K562 (cell line): ENCODE data around the gene TMEM252. TPM values are rescaled to one million over a fixed set of nuclear protein-coding genes. Genes with fewer than 3 reads are reported as not detected.
A peak's percentile ranks its signal among the peaks of the same experiment; 100 is the strongest.

ENCODE experiments used
- ATAC-seq: fragments of 200-7000 bp; cut with Tn5 transposase; 3 replicates; pipeline ENCODE4 v1.9.1; 2020; ENCODE audit warnings: moderate library complexity
- BruUV-seq: library from RNA; stranded (reverse); fragments of 400-500 nt; replicated peaks from 2 replicates; lab custom pipeline; 2021; lab: Mats Ljungman, UMichigan
- CTCF ChIA-PET: fragments of 300-600 bp; formaldehyde crosslinking; extraction: SDS; loops from one replicate; lab custom pipeline; 2021; ENCODE audit warnings: low intra/inter-chr PET ratio; lab: Yijun Ruan, JAX
- POLR2A ChIA-PET: fragments of 300-600, 350-650 bp; sonication (Branson Sonifier 250); formaldehyde crosslinking; extraction: SDS; loops from one replicate; lab custom pipeline; 2021; ENCODE audit warnings: antibody characterized with exemption, inconsistent platforms; lab: Yijun Ruan, JAX
- DNase-seq, 4 experiments: peaks; one replicate each; pipeline versions ENCODE4 v3.0.0 to v3.0.0-alpha.2; 2011 to 2018; ENCODE audit warnings: low spot score in 3 of 4, mixed read lengths in 3 of 4; ENCODE audit errors: extremely low read depth in 1 of 4
- FAIRE-seq: peaks from 2 replicates; lab custom pipeline; 2011; peaks lifted over from hg19 to GRCh38; lab: Jason Lieb, UNC
- H2AFZ ChIP-seq: 2 replicates; pipeline ENCODE4 v1.6.0; 2011; ENCODE audit warnings: low read depth, low read length, control low read depth, inconsistent platforms
- H3K27ac ChIP-seq: fragments of 200-600 bp; 3 replicates; pipeline ENCODE4 v1.8.0; 2011; ENCODE audit warnings: low read depth, mild to moderate bottlenecking, control low read depth, inconsistent platforms, low read length, moderate library complexity, mixed read lengths; ENCODE audit errors: extremely low read depth
- H3K27me3 ChIP-seq, 2 experiments: fragments of 300-600 bp in 1 of 2; 2 replicates in 1 of 2; 3 replicates in 1 of 2; pipeline versions ENCODE4 v1.6.0 to v1.8.0; 2011; ENCODE audit warnings: inconsistent platforms in 2 of 2, low read length in 2 of 2, mild to moderate bottlenecking in 1 of 2, mixed read lengths in 1 of 2, moderate library complexity in 1 of 2; ENCODE audit not compliant: control insufficient read depth in 2 of 2, insufficient read depth in 2 of 2
- H3K36me3 ChIP-seq: fragments of 300-600 bp; 3 replicates; pipeline ENCODE4 v1.8.0; 2011; ENCODE audit warnings: mild to moderate bottlenecking, low read length, inconsistent platforms; ENCODE audit not compliant: control insufficient read depth, insufficient read depth
- H3K4me1 ChIP-seq, 2 experiments: fragments of 200-600 bp in 1 of 2; replicated peaks in 1 of 2; 2 replicates in 1 of 2; 3 replicates in 1 of 2; pipeline versions ENCODE4 v1.5.1 to v1.8.0; 2011; ENCODE audit warnings: inconsistent platforms in 2 of 2, low read length in 2 of 2, mild to moderate bottlenecking in 1 of 2, mixed read lengths in 1 of 2, moderate library complexity in 1 of 2; ENCODE audit not compliant: control insufficient read depth in 2 of 2, insufficient read depth in 2 of 2
- H3K4me2 ChIP-seq: 2 replicates; pipeline ENCODE4 v1.6.1; 2011; ENCODE audit warnings: low read length, control low read depth, inconsistent platforms, mixed read lengths; ENCODE audit not compliant: insufficient read depth
- H3K4me3 ChIP-seq: fragments of 200-600 bp; sonication (generic), shearing (Covaris generic); 2 replicates; pipeline ENCODE4 v1.5.1; 2016; ENCODE audit warnings: control low read depth, inconsistent platforms
- H3K79me2 ChIP-seq: fragments of 200-600 bp; 3 replicates; pipeline ENCODE4 v1.8.0; 2011; ENCODE audit warnings: low read length, inconsistent platforms; ENCODE audit not compliant: control insufficient read depth, insufficient read depth
- H3K9ac ChIP-seq, 2 experiments: 2 replicates each; pipeline versions ENCODE4 v1.6.0 to v1.6.1; 2011; ENCODE audit warnings: low read depth in 2 of 2, low read length in 2 of 2, control low read depth in 1 of 2, inconsistent platforms in 1 of 2, mild to moderate bottlenecking in 1 of 2, mixed read lengths in 1 of 2; ENCODE audit not compliant: insufficient read depth in 1 of 2
- H3K9me1 ChIP-seq: one replicate; pipeline ENCODE4 v1.6.0; 2011; ENCODE audit warnings: inconsistent platforms, mild to moderate bottlenecking, low read length, moderate library complexity; ENCODE audit not compliant: control insufficient read depth, insufficient read depth
- H3K9me3 ChIP-seq: replicated peaks from 2 replicates; pipeline ENCODE4 v1.5.1; 2011; ENCODE audit warnings: low read depth, low read length, inconsistent platforms; ENCODE audit not compliant: control insufficient read depth, insufficient read depth
- H4K20me1 ChIP-seq: replicated peaks from 2 replicates; pipeline ENCODE4 v1.6.1; 2011; ENCODE audit warnings: low read length, inconsistent platforms, mixed read lengths; ENCODE audit not compliant: control insufficient read depth, insufficient read depth
- ARHGAP35 ChIP-seq: fragments of 450-650 bp; IDR thresholded peaks from 2 replicates; pipeline ENCODE4 v1.6.1; 2018; ENCODE audit not compliant: partially characterized antibody
- ASH1L ChIP-seq: fragments of 450-650 bp; IDR thresholded peaks from 2 replicates; pipeline ENCODE4 v1.6.1; 2018; ENCODE audit warnings: borderline replicate concordance, mild to moderate bottlenecking, low read depth; ENCODE audit not compliant: partially characterized antibody
- BDP1 ChIP-seq: IDR thresholded peaks from 3 replicates; pipeline ENCODE4 v1.6.1; 2011; ENCODE audit not compliant: insufficient read length, insufficient read depth
- EP300 ChIP-seq: IDR thresholded peaks from 2 replicates; pipeline ENCODE4 v1.6.1; 2012; ENCODE audit warnings: low read length, improper control_type of control experiment
- HSF4 ChIP-seq: fragments of 250-450 bp; sonication (Bioruptor Pico); IDR thresholded peaks from 2 replicates; pipeline ENCODE4 v2.1.2; 2022; ENCODE audit warnings: mild to moderate bottlenecking, moderate library complexity, borderline replicate concordance
- LARP7 ChIP-seq: fragments of 450-650 bp; IDR thresholded peaks from 2 replicates; pipeline ENCODE4 v1.6.1; 2016
- MCM2 ChIP-seq: fragments of 450-650 bp; IDR thresholded peaks from 2 replicates; pipeline ENCODE4 v1.6.1; 2017; ENCODE audit warnings: low read depth, mild to moderate bottlenecking
- MECOM ChIP-seq: fragments of 250-450 bp; sonication (Bioruptor Pico); IDR thresholded peaks from 2 replicates; pipeline ENCODE4 v1.8.0; 2022; ENCODE audit warnings: inconsistent platforms
- NR4A1 ChIP-seq, 2 experiments: fragments of 250-450 bp in 1 of 2; fragments of 450-650 bp in 1 of 2; sonication (Bioruptor Pico) in 1 of 2; IDR thresholded peaks; 2 replicates each; pipeline versions ENCODE4 v1.4.0 to v1.6.1; 2016 to 2020; ENCODE audit warnings: mild to moderate bottlenecking in 2 of 2, missing compliant biosample characterization in 1 of 2, missing genetic modification characterization in 1 of 2, moderate library complexity in 1 of 2
- PATZ1 ChIP-seq: fragments of 250-450 bp; sonication (Bioruptor Pico); IDR thresholded peaks from 2 replicates; pipeline ENCODE4 v1.5.0; 2020; ENCODE audit warnings: mild to moderate bottlenecking, borderline replicate concordance
- SETDB1 ChIP-seq: IDR thresholded peaks from one replicate; pipeline ENCODE4 v1.6.1; 2012; ENCODE audit warnings: low read length, control low read depth, inconsistent platforms
- TCFL5 ChIP-seq: fragments of 250-450 bp; sonication (Bioruptor Pico); conservative IDR thresholded peaks from 2 replicates; pipeline ENCODE4 v1.6.1; 2021; ENCODE audit warnings: mild to moderate bottlenecking, moderate library complexity, matching md5 sums
- ZKSCAN3 ChIP-seq: fragments of 250-450 bp; sonication (Bioruptor Pico); IDR thresholded peaks from 2 replicates; pipeline ENCODE4 v1.4.0; 2020
- WGBS: fragments of 100-300 bp; shearing (Covaris generic); methylation state at CpG from one replicate; pipeline ENCODE4 v1.1.6; 2016; ENCODE audit warnings: low coverage, mixed read lengths; ENCODE audit not compliant: insufficient coverage; ENCODE audit errors: missing lambda C conversion rate; 5-methylcytosine and 5-hydroxymethylcytosine counted together
- in situ Hi-C: fragments of 300-500 bp; cut with MboI; formaldehyde crosslinking; loops from 4 replicates; pipeline ENCODE4 v1.15.0; 2018; ENCODE audit warnings: inconsistent platforms, mixed read lengths
- intact Hi-C: fragments of 100-400 bp; cut with micrococcal nuclease; formaldehyde crosslinking; loops from 2 replicates; pipeline ENCODE4 v1.14.2; 2022
- polyA plus RNA-seq, 8 experiments: library from polyadenylated mRNA; depleted of rRNA in 4 of 8; stranded (reverse) in 5 of 8; unstranded in 3 of 8; fragments of >200 nt; fragmentation: Nextera tagmentation in 2 of 8; fragmentation: Illumina TruSeq in 1 of 8; extraction: Ambion mirVana in 2 of 8; extraction: Trizol in 1 of 8; gene quantifications; 2 replicates each; pipeline versions ENCODE4 v1.2.1 to v1.2.3, GENCODE V29; 2011 to 2014; ENCODE audit warnings: inconsistent platforms in 1 of 8, missing spikeins in 1 of 8
- total RNA-seq, 7 experiments: library from RNA; depleted of rRNA in 6 of 7; stranded (reverse); fragments of >200 nt in 6 of 7; fragmentation: Illumina TruSeq in 2 of 7; extraction: Trizol in 2 of 7; gene quantifications; 2 replicates each; pipeline versions ENCODE4 v1.2.1 to v1.2.3, GENCODE V29; 2011 to 2021; ENCODE audit warnings: low replicate concordance in 1 of 7
- TF ChIP-seq, protein P1 (sequence below): fragments of 450-650 bp; formaldehyde crosslinking; IDR thresholded peaks from 2 replicates; pipeline ENCODE4 v1.4.0; 2020; ENCODE audit warnings: mild to moderate bottlenecking, moderate library complexity
- TF ChIP-seq, protein P2 (sequence below): fragments of 250-450 bp; sonication (Bioruptor Pico); IDR thresholded peaks from 2 replicates; pipeline ENCODE4 v1.4.0; 2020

Gene TMEM252
- total and polyA plus RNA-seq, 9 of the 15 experiments (the other 6 are each of a cell fraction or from before 2014, with no cell fraction given) = not detected

- no peak overlapping the region for H3K9ac ChIP-seq
- no peak overlapping the region for H3K4me3 ChIP-seq
- ChIA-PET POLR2A (no interaction called here), CTCF (no interaction called here)
- no peak overlapping the region; the same call in 2 of the 3 replicates for H3K27ac ChIP-seq
- ATAC-seq = peak; percentile 75
- H3K4me1 ChIP-seq = peaks cover 0 to 12% of the 10 kb centered on the region in 2 experiments; a peak in 2 of 5 replicates
- peak; percentile 49 to 65 (median 52) for DNase-seq
- H3K27me3 ChIP-seq = no peaks in the 10 kb centered on the region; a peak in 1 of 5 replicates
- H3K36me3 ChIP-seq = no peaks in the 10 kb centered on the region
- in situ Hi-C loops (no loop called here), intact Hi-C loops (no loop called here)
- peak overlapping the region; percentile 32; the same call in 1 of the 2 replicates for H3K4me2 ChIP-seq
- peak overlapping the region; percentile 45; the same call in 1 of the 2 replicates for H2AFZ ChIP-seq
- no peaks in the 10 kb centered on the region for H3K9me3 ChIP-seq
- no peaks in the 10 kb centered on the region for H3K9me1 ChIP-seq
- 0% methylated on average over 2 of the region's 2 CpGs for WGBS
- FAIRE-seq = peak; percentile 95
- no peaks in the 10 kb centered on the region for H3K79me2 ChIP-seq
- H4K20me1 ChIP-seq = no peaks in the 10 kb centered on the region
- no TSS peak for BruUV-seq
- TF ChIP-seq TCFL5 (CRISPR knock-in tag) (no peak), ARHGAP35 (no peak), SETDB1 (no peak), MCM2 (no peak), NR4A1 (CRISPR knock-in tag; IDR thresholded peaks at IDR 0.05) (no peak), NR4A1 (tag; IDR thresholded peaks at IDR 0.05) (0 out of 2 replicates have a peak, but pooled peaks have one; percentile 39), BDP1 (no peak), MECOM (CRISPR knock-in tag) (no peak), LARP7 (no peak), PATZ1 (CRISPR knock-in tag) (no peak), HSF4 (no peak), EP300 (peak; percentile 61; the same call in 1 of the 2 replicates), ZKSCAN3 (CRISPR knock-in tag) (no peak), ASH1L (no peak)
- TF ChIP-seq, protein P1, sequence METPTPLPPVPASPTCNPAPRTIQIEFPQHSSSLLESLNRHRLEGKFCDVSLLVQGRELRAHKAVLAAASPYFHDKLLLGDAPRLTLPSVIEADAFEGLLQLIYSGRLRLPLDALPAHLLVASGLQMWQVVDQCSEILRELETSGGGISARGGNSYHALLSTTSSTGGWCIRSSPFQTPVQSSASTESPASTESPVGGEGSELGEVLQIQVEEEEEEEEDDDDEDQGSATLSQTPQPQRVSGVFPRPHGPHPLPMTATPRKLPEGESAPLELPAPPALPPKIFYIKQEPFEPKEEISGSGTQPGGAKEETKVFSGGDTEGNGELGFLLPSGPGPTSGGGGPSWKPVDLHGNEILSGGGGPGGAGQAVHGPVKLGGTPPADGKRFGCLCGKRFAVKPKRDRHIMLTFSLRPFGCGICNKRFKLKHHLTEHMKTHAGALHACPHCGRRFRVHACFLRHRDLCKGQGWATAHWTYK (CRISPR knock-in tag) = no peak
- TF ChIP-seq, protein P2, sequence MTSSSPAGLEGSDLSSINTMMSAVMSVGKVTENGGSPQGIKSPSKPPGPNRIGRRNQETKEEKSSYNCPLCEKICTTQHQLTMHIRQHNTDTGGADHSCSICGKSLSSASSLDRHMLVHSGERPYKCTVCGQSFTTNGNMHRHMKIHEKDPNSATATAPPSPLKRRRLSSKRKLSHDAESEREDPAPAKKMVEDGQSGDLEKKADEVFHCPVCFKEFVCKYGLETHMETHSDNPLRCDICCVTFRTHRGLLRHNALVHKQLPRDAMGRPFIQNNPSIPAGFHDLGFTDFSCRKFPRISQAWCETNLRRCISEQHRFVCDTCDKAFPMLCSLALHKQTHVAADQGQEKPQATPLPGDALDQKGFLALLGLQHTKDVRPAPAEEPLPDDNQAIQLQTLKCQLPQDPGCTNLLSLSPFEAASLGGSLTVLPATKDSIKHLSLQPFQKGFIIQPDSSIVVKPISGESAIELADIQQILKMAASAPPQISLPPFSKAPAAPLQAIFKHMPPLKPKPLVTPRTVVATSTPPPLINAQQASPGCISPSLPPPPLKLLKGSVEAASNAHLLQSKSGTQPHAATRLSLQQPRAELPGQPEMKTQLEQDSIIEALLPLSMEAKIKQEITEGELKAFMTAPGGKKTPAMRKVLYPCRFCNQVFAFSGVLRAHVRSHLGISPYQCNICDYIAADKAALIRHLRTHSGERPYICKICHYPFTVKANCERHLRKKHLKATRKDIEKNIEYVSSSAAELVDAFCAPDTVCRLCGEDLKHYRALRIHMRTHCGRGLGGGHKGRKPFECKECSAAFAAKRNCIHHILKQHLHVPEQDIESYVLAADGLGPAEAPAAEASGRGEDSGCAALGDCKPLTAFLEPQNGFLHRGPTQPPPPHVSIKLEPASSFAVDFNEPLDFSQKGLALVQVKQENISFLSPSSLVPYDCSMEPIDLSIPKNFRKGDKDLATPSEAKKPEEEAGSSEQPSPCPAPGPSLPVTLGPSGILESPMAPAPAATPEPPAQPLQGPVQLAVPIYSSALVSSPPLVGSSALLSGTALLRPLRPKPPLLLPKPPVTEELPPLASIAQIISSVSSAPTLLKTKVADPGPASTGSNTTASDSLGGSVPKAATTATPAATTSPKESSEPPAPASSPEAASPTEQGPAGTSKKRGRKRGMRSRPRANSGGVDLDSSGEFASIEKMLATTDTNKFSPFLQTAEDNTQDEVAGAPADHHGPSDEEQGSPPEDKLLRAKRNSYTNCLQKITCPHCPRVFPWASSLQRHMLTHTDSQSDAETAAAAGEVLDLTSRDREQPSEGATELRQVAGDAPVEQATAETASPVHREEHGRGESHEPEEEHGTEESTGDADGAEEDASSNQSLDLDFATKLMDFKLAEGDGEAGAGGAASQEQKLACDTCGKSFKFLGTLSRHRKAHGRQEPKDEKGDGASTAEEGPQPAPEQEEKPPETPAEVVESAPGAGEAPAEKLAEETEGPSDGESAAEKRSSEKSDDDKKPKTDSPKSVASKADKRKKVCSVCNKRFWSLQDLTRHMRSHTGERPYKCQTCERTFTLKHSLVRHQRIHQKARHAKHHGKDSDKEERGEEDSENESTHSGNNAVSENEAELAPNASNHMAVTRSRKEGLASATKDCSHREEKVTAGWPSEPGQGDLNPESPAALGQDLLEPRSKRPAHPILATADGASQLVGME (CRISPR knock-in tag) = no peak
These were observed 32.1 kb downstream of the TMEM252 start for GRCh38 chr9:68508547-68508946.
